K562 (cell line): Measurements from ENCODE around the gene CDHR2. TPM values are rescaled to one million over a fixed set of nuclear protein-coding genes. Genes with fewer than 3 reads are reported as not detected.

Experiments
- CUX1 ChIP-seq: fragments of 200-800 bp; sonication (Bioruptor generic); IDR thresholded peaks from 2 replicates; pipeline ENCODE4 v1.6.1; 2016; ENCODE audit warnings: missing genetic modification characterization, missing compliant biosample characterization
- CXXC5 ChIP-seq: fragments of 250-450 bp; sonication (Bioruptor Pico); IDR thresholded peaks from 2 replicates; pipeline ENCODE4 v1.8.0; 2022; ENCODE audit warnings: inconsistent platforms, mild to moderate bottlenecking, moderate library complexity
- E2F6 ChIP-seq, 2 experiments: IDR thresholded peaks; 2 replicates each; pipeline ENCODE4 v1.6.1; 2011; ENCODE audit warnings: borderline replicate concordance in 1 of 2, control low read depth in 1 of 2, low read depth in 1 of 2, low read length in 1 of 2, mild to moderate bottlenecking in 1 of 2, mixed read lengths in 1 of 2, moderate library complexity in 1 of 2; ENCODE audit not compliant: insufficient read depth in 1 of 2, insufficient read length in 1 of 2, poor library complexity in 1 of 2, severe bottlenecking in 1 of 2; ENCODE audit errors: extremely low read depth in 1 of 2
- EGR1 ChIP-seq: fragments of 450-650 bp; conservative IDR thresholded peaks from 2 replicates; pipeline ENCODE4 v1.6.1; 2017; ENCODE audit warnings: mild to moderate bottlenecking
- FOXP1 ChIP-seq: sonication (generic); formaldehyde crosslinking; IDR thresholded peaks from 2 replicates; pipeline ENCODE4 v1.8.0; 2022; ENCODE audit warnings: mild to moderate bottlenecking, missing genetic modification reagents
- GATA2 ChIP-seq: sonication (generic); formaldehyde crosslinking; IDR thresholded peaks from 2 replicates; pipeline ENCODE4 v1.4.0; 2020; ENCODE audit warnings: mild to moderate bottlenecking, missing genetic modification reagents
- HOMEZ ChIP-seq: fragments of 250-450 bp; sonication (Bioruptor Pico); IDR thresholded peaks from 2 replicates; pipeline ENCODE4 v1.4.0; 2020; ENCODE audit warnings: mild to moderate bottlenecking, moderate library complexity
- JUND ChIP-seq, 2 experiments: IDR thresholded peaks; 2 replicates in 1 of 2; 3 replicates in 1 of 2; pipeline ENCODE4 v1.6.1; 2011; ENCODE audit warnings: borderline replicate concordance in 2 of 2, low read depth in 2 of 2, low read length in 2 of 2, improper control_type of control experiment in 1 of 2, missing biosample characterization in 1 of 2, missing genetic modification characterization in 1 of 2, missing genetic modification reagents in 1 of 2
- MYNN ChIP-seq, 2 experiments: sonication (generic); formaldehyde crosslinking in 1 of 2; IDR thresholded peaks; 2 replicates each; pipeline versions ENCODE4 v1.5.0 to v1.6.1; 2016 to 2020; ENCODE audit warnings: antibody characterized with exemption in 1 of 2, missing genetic modification reagents in 1 of 2
- NRF1 ChIP-seq, 2 experiments: fragments of 450-650 bp; IDR thresholded peaks in 1 of 2; conservative IDR thresholded peaks in 1 of 2; 2 replicates each; pipeline ENCODE4 v1.6.1; 2014; ENCODE audit warnings: mild to moderate bottlenecking in 2 of 2
- RAD21 ChIP-seq, 2 experiments: fragments of 250-450 bp in 1 of 2; fragments of 450-650 bp in 1 of 2; sonication (Bioruptor Pico) in 1 of 2; formaldehyde crosslinking in 1 of 2; IDR thresholded peaks in 1 of 2; conservative IDR thresholded peaks in 1 of 2; 2 replicates each; pipeline versions ENCODE4 v1.4.0 to v1.8.0; 2020 to 2022; ENCODE audit warnings: mild to moderate bottlenecking in 2 of 2, moderate library complexity in 1 of 2
- RCOR1 ChIP-seq, 2 experiments: IDR thresholded peaks; 2 replicates each; pipeline ENCODE4 v1.6.1; 2012; ENCODE audit warnings: low read depth in 2 of 2, low read length in 2 of 2, borderline replicate concordance in 1 of 2, improper control_type of control experiment in 1 of 2
- SIN3B ChIP-seq: fragments of 450-650 bp; IDR thresholded peaks from 2 replicates; pipeline ENCODE4 v1.6.1; 2017; ENCODE audit warnings: low read depth, mild to moderate bottlenecking, moderate library complexity
- STAG1 ChIP-seq: sonication (generic); formaldehyde crosslinking; IDR thresholded peaks from 2 replicates; pipeline ENCODE4 v1.5.0; 2020; ENCODE audit warnings: missing genetic modification reagents, borderline replicate concordance
- ZNF232 ChIP-seq: sonication (generic); formaldehyde crosslinking; IDR thresholded peaks from 2 replicates; pipeline ENCODE4 v1.8.0; 2022; ENCODE audit warnings: mild to moderate bottlenecking, missing genetic modification reagents
- ZNF57 ChIP-seq: fragments of 450-650 bp; formaldehyde crosslinking; IDR thresholded peaks from 2 replicates; pipeline ENCODE4 v1.4.0; 2020; ENCODE audit warnings: mild to moderate bottlenecking, moderate library complexity
- polyA plus RNA-seq, 8 experiments: library from polyadenylated mRNA; depleted of rRNA in 4 of 8; stranded (reverse) in 5 of 8; unstranded in 3 of 8; fragments of >200 nt; fragmentation: Nextera tagmentation in 2 of 8; fragmentation: Illumina TruSeq in 1 of 8; extraction: Ambion mirVana in 2 of 8; extraction: Trizol in 1 of 8; gene quantifications; 2 replicates each; pipeline versions ENCODE4 v1.2.1 to v1.2.3, GENCODE V29; 2011 to 2014; ENCODE audit warnings: inconsistent platforms in 1 of 8, missing spikeins in 1 of 8
- total RNA-seq, 7 experiments: library from RNA; depleted of rRNA in 6 of 7; stranded (reverse); fragments of >200 nt in 6 of 7; fragmentation: Illumina TruSeq in 2 of 7; extraction: Trizol in 2 of 7; gene quantifications; 2 replicates each; pipeline versions ENCODE4 v1.2.1 to v1.2.3, GENCODE V29; 2011 to 2021; ENCODE audit warnings: low replicate concordance in 1 of 7
- TF ChIP-seq, protein P1 (sequence below): fragments of 250-450 bp; sonication (Bioruptor Pico); IDR thresholded peaks from 2 replicates; pipeline ENCODE4 v1.8.0; 2021; ENCODE audit warnings: moderate library complexity, mild to moderate bottlenecking, inconsistent platforms

The CDHR2 gene
- total and polyA plus RNA-seq, 9 of the 15 experiments (the other 6 are each of a cell fraction or from before 2014, with no cell fraction given), result 0.01 to 0.62 (median 0.09) TPM; not detected in 2

GRCh38 chr5:176619203-176619568, 70.0 kb downstream of the CDHR2 start (continued):
- TF ChIP-seq E2F6 (IDR thresholded peaks at IDR 0.05; ENCODE audit: borderline replicate concordance in 1 of 2, extremely low read depth in 1 of 2, insufficient read depth in 1 of 2, insufficient read length in 1 of 2, low read depth in 1 of 2, low read length in 1 of 2, poor library complexity in 1 of 2, severe bottlenecking in 1 of 2) (peak; percentile 71 to 92), ZNF57 (CRISPR knock-in tag) (no peak), STAG1 (CRISPR knock-in tag) (peak; percentile 67; the same call in 1 of the 2 replicates), SIN3B (no peak), RAD21 (CRISPR knock-in tag; conservative IDR thresholded peaks at IDR 0.05 in 1 of 2, IDR thresholded peaks at IDR 0.05 in 1 of 2) (peak; percentile 81 to 83), NRF1 (conservative IDR thresholded peaks at IDR 0.05 in 1 of 2, IDR thresholded peaks at IDR 0.05 in 1 of 2) (peak; percentile 84 to 86), HOMEZ (CRISPR knock-in tag) (no peak), RCOR1 (IDR thresholded peaks at IDR 0.05; ENCODE audit: borderline replicate concordance in 1 of 2, low read depth in 2 of 2, low read length in 2 of 2) (0 out of 4 replicates have a peak, but pooled peaks of 1 of the 2 experiments have one; percentile 23), EGR1 (peak; percentile 73), CUX1 (CRISPR knock-in tag) (no peak), MYNN (IDR thresholded peaks at IDR 0.05) (no peak), MYNN (CRISPR knock-in tag; IDR thresholded peaks at IDR 0.05) (no peak), ZNF232 (no peak), FOXP1 (CRISPR knock-in tag) (no peak), JUND (IDR thresholded peaks at IDR 0.05; ENCODE audit: borderline replicate concordance, low read depth, low read length) (peak; percentile 46; the same call in 1 of the 2 replicates), JUND (tag; IDR thresholded peaks at IDR 0.05; ENCODE audit: borderline replicate concordance, low read depth, low read length) (no peak; the same call in 2 of the 3 replicates), CXXC5 (CRISPR knock-in tag) (peak; percentile 66), GATA2 (CRISPR knock-in tag) (peak; percentile 95)
- TF ChIP-seq, protein P1, sequence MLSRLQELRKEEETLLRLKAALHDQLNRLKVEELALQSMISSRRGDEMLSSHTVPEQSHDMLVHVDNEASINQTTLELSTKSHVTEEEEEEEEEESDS (CRISPR knock-in tag), result no peak
